Measurements from ENCODE around the gene RSBN1L.

Gene RSBN1L

GRCh38 chr7:77687100-77687746 is 9.0 kb upstream of the RSBN1L start:
- peak; percentile 37 to 45 for DNase-seq (ENCODE audit: low read depth in 2 of 2)
- H3K4me3 ChIP-seq (replicated peaks in 1 of 2; ENCODE audit: low read depth in 2 of 2, low read length in 2 of 2): no peak overlapping the region
- TF ChIP-seq, protein P1, sequence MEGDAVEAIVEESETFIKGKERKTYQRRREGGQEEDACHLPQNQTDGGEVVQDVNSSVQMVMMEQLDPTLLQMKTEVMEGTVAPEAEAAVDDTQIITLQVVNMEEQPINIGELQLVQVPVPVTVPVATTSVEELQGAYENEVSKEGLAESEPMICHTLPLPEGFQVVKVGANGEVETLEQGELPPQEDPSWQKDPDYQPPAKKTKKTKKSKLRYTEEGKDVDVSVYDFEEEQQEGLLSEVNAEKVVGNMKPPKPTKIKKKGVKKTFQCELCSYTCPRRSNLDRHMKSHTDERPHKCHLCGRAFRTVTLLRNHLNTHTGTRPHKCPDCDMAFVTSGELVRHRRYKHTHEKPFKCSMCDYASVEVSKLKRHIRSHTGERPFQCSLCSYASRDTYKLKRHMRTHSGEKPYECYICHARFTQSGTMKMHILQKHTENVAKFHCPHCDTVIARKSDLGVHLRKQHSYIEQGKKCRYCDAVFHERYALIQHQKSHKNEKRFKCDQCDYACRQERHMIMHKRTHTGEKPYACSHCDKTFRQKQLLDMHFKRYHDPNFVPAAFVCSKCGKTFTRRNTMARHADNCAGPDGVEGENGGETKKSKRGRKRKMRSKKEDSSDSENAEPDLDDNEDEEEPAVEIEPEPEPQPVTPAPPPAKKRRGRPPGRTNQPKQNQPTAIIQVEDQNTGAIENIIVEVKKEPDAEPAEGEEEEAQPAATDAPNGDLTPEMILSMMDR (IDR thresholded peaks at IDR 0.05; ENCODE audit: low read depth, low read length): no peak

GRCh38 chr7:77687747-77688144 is 8.5 kb upstream of the RSBN1L start:
- no peak for DNase-seq (ENCODE audit: low read depth in 2 of 2)
- TF ChIP-seq, protein P1 (IDR thresholded peaks at IDR 0.05; ENCODE audit: low read depth, low read length): no peak
- no peak overlapping the region for H3K4me3 ChIP-seq (replicated peaks in 1 of 2; ENCODE audit: low read depth in 2 of 2, low read length in 2 of 2)

- TF ChIP-seq, protein P1 (IDR thresholded peaks at IDR 0.05; ENCODE audit: low read depth, low read length): no peak
- no peak overlapping the region for H3K4me3 ChIP-seq (replicated peaks in 1 of 2; ENCODE audit: low read depth in 2 of 2, low read length in 2 of 2)
- no peak for DNase-seq (ENCODE audit: low read depth in 2 of 2)
These were observed 6.0 kb upstream of the RSBN1L start for GRCh38 chr7:77690289-77690688.

GRCh38 chr7:77691892-77692491 is 4.3 kb upstream of the RSBN1L start:
- TF ChIP-seq, protein P1 (IDR thresholded peaks at IDR 0.05; ENCODE audit: low read depth, low read length): no peak
- H3K4me3 ChIP-seq (replicated peaks in 1 of 2; ENCODE audit: low read depth in 2 of 2, low read length in 2 of 2): no peak overlapping the region
- DNase-seq (ENCODE audit: low read depth in 2 of 2): no peak

GRCh38 chr7:77693830-77694583 is 2.3 kb upstream of the RSBN1L start:
- peak overlapping the region in 1 of 2 donors; percentile 14 for H3K4me3 ChIP-seq (replicated peaks in 1 of 2; ENCODE audit: low read depth in 2 of 2, low read length in 2 of 2)
- TF ChIP-seq, protein P1 (IDR thresholded peaks at IDR 0.05; ENCODE audit: low read depth, low read length): no peak
- DNase-seq (ENCODE audit: low read depth in 2 of 2): no peak

GRCh38 chr7:77696643-77697534 is 630 bp downstream of the RSBN1L start:
- H3K4me3 ChIP-seq (replicated peaks in 1 of 2; ENCODE audit: low read depth in 2 of 2, low read length in 2 of 2): peak overlapping the region; percentile 97 to 99
- DNase-seq (ENCODE audit: low read depth in 2 of 2): peak; percentile 47 to 65
- TF ChIP-seq, protein P1 (IDR thresholded peaks at IDR 0.05; ENCODE audit: low read depth, low read length): no peak

Measured in cardiac fibroblast (primary cell).